Retinal pigment epithelial cell (primary cell): Measurements from ENCODE around the gene CALHM5.

Experiments used
- DNase-seq: peaks from one replicate; pipeline ENCODE4 v3.0.0-alpha.2; 2010; ENCODE audit warnings: low read depth
- H3K4me3 ChIP-seq: 2 replicates; pipeline ENCODE4 v1.5.1; 2011; ENCODE audit warnings: mild to moderate bottlenecking, low read length, control low read depth, moderate library complexity
- TF ChIP-seq, protein P1 (sequence below): conservative IDR thresholded peaks from 2 replicates; pipeline ENCODE4 v1.5.1; 2011; ENCODE audit warnings: low read depth, low read length, control low read depth, inconsistent platforms

Gene CALHM5

GRCh38 chr6:116522896-116523295 is 11.5 kb downstream of the CALHM5 start:
- DNase-seq: no peak
- TF ChIP-seq, protein P1, sequence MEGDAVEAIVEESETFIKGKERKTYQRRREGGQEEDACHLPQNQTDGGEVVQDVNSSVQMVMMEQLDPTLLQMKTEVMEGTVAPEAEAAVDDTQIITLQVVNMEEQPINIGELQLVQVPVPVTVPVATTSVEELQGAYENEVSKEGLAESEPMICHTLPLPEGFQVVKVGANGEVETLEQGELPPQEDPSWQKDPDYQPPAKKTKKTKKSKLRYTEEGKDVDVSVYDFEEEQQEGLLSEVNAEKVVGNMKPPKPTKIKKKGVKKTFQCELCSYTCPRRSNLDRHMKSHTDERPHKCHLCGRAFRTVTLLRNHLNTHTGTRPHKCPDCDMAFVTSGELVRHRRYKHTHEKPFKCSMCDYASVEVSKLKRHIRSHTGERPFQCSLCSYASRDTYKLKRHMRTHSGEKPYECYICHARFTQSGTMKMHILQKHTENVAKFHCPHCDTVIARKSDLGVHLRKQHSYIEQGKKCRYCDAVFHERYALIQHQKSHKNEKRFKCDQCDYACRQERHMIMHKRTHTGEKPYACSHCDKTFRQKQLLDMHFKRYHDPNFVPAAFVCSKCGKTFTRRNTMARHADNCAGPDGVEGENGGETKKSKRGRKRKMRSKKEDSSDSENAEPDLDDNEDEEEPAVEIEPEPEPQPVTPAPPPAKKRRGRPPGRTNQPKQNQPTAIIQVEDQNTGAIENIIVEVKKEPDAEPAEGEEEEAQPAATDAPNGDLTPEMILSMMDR: no peak
- no peak overlapping the region for H3K4me3 ChIP-seq

GRCh38 chr6:116524236-116524635 is 12.8 kb downstream of the CALHM5 start:
- DNase-seq: no peak
- H3K4me3 ChIP-seq: no peak overlapping the region
- TF ChIP-seq, protein P1: no peak

DNA sequence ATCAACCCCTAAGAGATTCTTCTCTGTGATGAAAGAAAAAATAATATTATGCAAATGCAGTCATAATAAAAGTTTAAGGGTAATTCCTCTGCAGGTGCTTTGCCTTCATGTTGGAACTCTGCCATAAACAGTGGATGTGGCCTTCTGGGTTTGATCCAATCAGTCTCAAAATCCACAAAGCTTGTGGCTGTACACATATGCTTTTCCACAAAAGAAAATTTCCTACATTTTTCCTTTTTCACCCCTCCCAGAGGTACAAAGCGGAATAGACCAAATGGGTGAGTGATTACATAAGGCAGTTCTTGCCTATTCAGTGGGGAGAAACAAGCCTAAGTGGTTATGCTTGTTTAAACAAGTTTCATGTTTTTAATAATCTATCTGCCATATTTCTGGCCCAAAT is 16.7 kb downstream of the CALHM5 start:
- no peak overlapping the region for H3K4me3 ChIP-seq
- TF ChIP-seq, protein P1: peak; percentile 4

GRCh38 chr6:116528780-116529179 is 17.3 kb downstream of the CALHM5 start:
- no peak for DNase-seq
- TF ChIP-seq, protein P1: no peak

More for the DNA sequence above, 16.7 kb downstream of the CALHM5 start:
- no peak for DNase-seq

DNA sequence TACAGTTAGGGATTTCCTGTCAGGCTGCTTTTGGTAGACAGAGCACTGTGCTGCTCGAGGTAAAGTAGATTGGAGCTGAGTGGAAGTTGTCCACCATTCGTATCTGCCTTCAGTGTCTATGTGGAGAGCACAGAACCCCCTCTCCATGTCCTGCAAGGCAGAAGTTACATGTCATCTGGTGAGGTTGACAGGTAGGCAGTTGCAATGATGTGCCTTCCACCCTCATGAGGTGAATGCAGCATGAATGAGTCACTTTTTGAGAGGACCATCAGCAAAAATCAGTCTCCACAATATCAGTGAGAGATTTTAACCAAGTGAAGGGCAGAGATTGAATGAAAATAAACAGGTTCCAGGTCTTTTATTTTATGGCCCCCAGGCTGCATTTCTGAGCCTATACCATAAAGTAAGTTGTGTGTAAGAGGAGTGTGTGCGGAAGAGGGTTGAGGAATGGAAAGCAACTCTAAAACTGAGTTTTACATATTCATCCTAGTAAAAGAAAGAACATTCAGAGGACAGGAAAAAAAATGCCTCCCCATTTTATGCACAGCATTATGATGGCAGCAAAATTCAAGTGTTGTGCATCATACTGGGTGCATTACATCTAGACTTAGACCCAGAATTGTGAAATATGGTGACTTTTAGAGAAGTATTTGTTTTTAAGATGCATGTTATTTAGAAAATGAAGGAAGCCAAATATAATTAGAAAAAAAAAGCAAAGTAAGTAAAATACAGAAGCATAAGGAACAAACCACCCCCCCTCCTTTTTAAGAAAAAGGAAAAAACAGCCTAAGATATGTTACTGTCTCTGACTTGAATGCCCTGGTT is 18.2 kb downstream of the CALHM5 start:
- TF ChIP-seq, protein P1: no peak
- no peak overlapping the region for H3K4me3 ChIP-seq
- no peak for DNase-seq

More at GRCh38 chr6:116528780-116529179, 17.3 kb downstream of the CALHM5 start:
- no peak overlapping the region for H3K4me3 ChIP-seq

DNA sequence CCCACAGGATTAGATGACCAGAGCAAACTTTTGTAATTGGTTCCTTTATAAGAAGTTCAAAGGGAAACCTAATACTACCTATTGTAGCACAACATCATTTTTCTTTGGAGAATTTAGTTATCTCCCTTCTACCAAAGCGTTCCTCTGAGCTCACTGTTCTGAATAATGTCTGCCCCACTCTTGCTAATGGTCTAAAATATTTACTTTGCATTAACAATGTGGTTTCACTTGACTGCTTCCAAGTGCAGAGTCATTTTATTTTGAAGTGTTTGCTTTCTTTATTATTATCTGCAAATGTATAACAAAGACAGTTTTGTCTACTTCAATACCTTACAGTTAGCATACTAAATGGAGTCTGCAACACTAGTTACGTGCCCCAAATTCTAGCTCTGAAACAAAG is 19.0 kb downstream of the CALHM5 start:
- DNase-seq: no peak
- H3K4me3 ChIP-seq: no peak overlapping the region
- TF ChIP-seq, protein P1: no peak
